ENCODE measurements around the gene IFITM5.
"Not testable (repeated sequence)": the region's sequence is repeated elsewhere in the genome, so short reads cannot be mapped to it uniquely, and the experiment has no call there.

The IFITM5 gene

GRCh38 chr11:299081-299891 is at the start of gene IFITM5:
Gene IFITM5 (minus strand): TSS chr11:299526. CDS start chr11:299490, 36 bp downstream.
- DNase-seq = no peak

GRCh38 chr11:346529-346928 is 47.2 kb upstream of the IFITM5 start:
- no peak for DNase-seq

DNA sequence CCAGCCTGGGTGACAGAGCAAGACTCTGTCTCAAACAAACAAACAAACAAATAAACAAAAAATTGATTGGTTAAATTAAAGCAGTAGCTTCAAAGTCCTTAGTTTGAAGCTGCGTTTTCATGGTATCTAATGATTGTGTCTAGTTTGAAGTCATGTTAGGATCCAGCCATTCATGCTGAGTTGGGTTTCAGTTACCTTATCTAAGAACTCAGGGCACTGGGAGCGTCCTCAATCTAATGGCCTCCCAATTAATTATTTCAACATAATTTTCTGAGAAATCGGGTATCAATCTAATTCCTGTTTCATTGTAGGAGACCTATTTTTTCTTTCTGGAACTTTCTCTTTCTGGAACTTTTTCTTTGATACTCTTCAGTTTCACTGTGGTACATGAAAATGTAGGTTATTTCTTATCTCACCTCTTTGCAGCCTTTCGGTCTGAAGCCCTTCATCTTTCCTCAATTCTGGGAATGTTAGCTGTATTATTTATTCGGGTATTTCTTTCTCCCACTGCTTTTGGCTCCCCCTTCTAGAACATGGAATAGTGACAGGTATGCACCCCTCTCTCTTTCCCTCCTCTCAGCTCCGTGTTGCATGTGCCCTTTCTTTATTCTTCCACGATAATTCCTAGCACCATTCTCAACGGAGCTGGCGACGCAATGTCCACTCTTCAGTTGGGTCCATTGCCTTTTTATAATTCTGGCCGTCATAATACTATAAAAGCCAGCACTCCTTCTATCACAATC is 45.7 kb upstream of the IFITM5 start:
- no peak for DNase-seq

GRCh38 chr11:342328-342727 is 43.0 kb upstream of the IFITM5 start:
- no peak for DNase-seq

GRCh38 chr11:340539-341512 is 41.5 kb upstream of the IFITM5 start:
- DNase-seq = no peak

DNA sequence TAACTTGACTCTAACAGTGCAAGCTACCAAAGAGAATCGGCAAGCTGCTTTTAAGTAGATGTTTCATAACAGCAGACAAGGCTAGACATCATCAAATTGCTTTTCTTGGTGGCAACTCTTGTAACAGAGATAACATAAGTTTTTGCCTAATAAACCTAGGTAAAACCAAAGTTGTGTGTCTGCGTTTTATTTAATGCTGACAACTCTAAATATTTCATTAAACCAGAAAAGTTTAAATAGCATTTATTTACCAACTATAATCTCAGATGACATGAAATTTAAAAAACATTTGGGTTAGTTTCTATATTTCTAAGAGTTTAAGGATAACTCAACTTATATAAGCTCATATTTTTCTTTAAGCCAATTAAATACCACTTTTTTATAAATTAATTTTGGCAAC is 40.6 kb upstream of the IFITM5 start:
- no peak for DNase-seq

DNA sequence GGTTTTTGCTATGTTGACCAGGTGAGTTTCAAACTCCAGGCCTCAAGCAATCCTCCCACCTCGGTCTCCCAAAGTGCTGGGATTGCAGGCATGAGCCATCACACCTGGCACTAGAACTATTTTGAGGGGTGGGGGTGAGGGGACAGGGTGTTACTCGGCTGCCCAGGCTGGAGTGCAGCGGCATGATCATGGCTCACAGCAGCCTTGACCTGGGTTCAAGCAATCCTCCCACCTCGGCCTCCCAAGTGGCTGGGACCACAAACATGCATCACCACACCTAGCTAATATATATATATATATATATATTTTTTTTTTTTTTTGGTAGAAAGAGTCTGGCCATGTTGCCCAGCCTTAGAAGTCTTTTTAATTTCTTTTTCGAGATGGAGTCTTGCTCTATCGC is 38.4 kb upstream of the IFITM5 start:
- no peak for DNase-seq

- DNase-seq = no peak
Measured at GRCh38 chr11:336659-337198, 37.4 kb upstream of the IFITM5 start.

DNA sequence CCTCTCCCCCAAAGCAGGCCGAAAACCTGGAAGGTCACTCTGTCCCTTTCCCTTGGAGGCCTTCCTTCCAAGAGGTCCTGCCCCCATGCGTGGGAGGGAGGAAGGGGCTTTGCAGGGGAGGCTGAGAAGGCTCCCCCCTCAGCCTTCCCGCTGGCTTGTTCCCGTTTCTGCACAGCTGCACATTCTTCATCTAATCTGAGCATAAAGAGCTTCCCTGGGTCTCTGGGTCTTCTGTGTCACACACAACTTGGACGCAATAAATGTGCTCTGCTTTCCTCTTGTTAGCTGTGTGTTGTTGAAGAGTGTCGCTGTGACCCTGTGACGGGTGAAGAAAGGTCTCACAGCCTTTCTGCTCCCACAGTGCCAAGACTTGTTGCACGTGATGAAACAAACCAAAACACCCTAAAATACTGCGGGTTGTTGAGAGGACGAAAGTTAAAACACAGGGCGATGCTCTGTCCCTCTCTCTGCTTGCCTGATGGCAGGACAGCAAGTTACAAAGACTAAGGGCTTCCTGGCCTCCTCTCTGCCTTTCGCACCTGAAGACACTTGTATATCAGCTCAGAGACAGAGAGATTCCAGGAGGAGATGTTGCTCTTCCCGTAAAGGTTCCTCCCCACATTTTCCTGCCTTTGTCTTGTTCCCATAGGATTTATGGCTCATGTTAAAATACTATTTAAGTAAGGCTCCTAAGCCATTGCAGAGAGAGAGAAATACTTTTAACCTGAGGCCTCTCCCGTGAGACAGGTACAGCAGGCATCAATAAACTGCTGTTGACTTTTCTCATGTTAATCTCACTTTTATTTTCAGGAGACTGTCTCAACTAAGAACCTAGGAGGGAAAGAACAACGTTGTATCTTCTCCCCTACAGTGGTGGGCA is 36.7 kb upstream of the IFITM5 start:
- DNase-seq = peak; percentile 85

DNA sequence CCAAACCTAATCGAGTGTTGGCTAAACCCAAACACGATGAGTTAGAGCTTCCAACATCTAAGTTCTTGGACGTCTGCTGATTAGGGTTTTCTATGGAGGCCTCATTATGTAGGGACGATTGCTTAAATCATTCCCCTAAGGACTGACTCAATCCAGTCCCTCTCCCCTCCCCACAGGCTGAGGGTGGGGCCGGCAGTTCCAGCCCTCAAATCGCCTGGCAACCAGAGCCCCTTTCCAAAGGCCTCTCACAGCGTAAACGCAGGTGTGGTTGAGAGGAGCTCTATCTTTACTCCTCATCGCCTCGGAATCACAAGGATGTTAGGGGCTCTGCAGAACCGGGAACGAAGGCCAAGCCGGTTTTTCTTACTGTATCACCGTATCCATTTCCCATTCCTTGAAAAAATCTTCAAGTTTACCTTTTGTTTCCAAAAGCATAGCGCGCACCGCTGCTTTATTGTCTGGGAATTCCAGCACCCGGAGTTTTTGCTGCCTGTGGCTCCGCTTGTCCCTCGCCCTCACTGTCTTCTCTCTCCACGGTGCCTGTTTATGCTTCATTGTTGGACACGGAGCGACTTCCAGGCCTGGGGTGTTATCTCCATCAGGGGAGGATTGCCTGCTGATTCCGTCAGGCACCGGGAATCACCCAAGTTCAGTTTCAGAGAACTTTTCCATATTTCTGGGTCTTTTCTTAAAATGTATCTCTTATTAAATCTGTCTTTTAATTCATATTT is 35.1 kb upstream of the IFITM5 start:
- DNase-seq = peak; percentile 68

DNA sequence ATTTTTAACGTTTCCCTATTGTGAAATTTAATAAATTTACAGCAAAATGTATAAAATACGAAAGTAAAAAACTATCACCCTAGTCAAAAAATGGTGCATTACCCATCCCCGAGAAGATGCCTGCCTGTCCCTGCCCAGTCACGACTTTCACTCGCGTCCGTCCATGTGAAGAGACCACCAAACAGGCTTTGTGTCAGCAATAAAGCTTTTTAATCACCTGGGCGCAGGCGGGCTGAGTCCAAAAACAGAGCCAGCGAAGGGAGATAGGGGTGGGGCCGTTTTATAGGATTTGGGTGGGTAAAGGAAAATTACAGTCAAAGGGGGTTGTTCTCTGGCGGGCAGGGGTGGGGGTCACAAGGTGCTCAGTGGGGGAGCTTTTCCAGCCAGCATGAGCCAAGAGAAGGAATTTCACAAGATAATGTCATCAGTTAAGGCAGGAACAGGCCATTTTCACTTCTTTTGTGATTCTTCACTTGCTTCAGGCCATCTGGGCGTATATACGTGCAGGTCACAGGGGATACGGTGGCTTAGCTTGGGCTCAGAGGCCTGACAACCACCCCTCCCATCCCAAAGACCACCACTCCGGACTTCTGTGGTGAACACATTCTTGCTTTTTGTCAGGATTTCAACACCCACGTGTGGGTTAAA is 34.4 kb upstream of the IFITM5 start:
- not testable (repeated sequence) for DNase-seq

DNA sequence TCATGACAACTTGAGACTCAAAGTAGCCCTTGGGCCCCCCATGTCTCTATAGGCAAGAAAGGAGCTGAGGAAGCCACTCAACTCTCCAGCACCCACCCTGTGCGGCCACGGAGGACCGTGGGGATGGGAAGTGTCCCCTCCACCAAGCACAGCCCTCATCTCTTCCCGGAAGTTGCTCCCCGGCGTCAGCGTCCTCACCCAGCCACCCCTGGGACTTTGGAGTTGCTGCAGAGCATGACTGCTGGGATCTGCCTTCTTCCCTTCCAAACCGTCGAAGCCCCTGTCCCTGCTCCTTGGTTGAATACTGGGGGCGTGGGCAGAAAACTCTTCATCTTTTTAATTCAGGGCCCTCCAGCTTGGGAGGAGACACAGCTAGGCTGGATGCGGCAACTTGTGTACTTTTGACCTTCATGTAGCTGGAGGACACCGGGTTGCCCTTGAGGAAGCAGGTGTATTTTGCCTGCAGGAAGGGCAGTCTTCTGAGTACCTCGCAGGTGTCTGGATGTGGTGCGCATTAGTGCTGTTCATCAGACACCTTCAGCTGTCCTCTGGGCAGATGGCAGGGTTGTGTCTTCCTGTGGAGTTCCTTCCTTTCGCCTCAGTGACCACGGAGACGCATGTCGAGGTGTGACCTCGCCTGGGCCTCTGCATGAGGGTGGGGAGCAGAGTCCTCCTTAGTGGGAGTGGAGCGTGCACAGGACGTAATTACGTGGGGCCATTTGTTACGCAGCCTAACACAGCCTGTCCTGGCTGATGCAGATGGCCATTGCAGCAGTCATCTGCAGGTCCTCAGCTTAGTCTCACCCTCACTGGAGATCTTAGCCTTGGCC is 33.5 kb upstream of the IFITM5 start:
- no peak for DNase-seq

DNA sequence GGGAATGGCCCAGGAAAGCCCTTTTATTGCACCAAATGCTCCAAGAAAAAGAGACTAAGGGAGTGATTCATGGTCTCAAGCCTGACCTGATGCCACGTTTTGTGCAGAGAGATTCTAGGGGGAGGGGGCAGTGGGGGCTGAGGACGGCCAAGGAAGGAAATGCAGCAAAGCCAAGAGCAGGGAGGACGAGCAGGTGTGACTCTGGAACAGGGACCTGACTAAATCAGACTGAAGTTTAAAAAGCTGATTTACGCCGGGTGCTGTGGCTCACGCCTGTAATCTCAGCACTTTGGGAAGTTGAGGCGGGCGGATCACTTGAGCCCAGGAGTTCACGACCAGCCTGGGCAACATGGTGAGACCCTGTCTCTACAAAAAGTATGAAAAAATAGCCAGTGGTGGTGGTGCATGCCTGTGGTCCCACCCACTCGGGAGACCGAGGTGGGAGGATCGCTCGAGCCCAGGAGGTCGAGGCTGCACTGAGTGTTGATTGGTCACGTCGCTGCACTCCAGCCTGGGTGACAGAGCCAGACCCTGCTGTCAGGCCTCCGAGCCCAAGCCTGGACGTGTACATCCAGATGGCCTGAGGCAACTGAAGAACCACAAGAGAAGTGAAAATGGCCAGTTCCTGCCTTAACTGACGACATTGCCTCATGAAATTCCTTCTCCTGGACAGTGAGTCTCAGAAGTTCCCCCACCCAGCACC is 32.2 kb upstream of the IFITM5 start:
- DNase-seq = no peak

DNA sequence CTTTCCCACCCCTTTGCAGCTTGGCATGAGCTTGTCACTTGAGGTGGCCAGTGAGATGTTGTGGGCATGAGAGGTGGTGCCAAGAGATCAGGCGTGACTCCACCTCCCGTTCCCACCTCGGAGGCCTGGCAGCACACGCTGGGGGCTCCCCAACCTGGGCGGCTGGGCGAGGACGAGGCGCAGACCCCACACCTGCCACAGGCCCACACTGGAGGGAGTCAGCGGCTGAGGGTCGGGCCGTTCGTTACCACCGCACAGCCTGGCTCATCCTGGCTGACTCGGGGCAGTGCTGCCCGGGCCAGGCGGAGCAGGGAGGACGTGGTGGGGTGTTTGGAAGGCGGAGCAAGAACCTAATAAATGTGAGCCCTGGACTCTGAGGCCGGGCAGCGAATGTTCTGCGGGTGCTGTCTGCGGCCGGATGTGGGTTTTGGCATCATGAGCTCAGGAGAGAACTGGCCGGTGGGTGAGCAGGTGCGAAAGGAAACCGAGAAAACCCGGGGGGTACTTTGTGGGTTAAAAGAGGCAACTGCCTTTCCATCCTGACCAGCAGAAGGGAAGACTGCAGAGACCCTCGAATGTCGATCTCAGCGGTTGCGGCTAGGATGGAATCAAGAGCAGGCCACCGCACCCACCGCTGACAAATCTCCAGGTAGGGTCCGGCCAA is 31.5 kb upstream of the IFITM5 start:
- DNase-seq = no peak

DNA sequence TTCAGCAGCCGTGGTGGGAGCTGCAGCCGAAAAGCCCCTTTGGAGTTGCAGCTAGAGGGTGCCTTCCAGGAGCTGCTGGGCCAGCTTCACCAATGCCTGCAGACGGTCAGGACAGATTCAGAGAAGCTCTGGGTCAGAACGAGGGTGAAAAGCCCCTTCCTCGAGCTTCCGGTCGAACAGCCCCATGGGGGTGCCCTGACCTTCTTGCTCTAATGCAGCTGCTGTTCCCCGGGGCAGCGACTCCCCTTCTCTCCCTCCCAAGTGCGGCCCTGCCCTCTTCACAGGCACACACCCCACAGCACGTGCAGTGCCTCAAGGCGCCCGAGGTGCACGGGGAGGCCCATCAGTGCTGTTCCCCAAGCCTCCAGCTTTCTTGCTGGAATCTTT is 31.0 kb upstream of the IFITM5 start:
- DNase-seq = no peak

DNA sequence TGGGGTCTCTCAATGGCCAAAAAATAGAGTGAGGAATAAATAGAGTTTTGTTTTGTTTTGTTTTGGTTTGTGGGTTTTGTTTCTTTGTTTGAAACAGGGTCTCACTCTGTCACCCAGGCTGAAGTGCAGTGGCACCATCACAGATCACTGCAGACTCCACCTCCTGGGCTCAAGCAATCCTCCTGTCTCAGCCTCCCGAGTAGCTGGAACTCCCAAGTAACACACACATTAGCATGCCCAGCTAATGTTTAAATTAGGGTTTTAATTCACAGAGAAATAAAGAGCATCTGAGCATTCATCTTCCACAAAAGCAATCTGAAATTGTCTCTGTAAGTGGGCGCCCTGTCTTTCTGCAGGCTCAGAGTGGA is 30.5 kb upstream of the IFITM5 start:
- no peak for DNase-seq

DNA sequence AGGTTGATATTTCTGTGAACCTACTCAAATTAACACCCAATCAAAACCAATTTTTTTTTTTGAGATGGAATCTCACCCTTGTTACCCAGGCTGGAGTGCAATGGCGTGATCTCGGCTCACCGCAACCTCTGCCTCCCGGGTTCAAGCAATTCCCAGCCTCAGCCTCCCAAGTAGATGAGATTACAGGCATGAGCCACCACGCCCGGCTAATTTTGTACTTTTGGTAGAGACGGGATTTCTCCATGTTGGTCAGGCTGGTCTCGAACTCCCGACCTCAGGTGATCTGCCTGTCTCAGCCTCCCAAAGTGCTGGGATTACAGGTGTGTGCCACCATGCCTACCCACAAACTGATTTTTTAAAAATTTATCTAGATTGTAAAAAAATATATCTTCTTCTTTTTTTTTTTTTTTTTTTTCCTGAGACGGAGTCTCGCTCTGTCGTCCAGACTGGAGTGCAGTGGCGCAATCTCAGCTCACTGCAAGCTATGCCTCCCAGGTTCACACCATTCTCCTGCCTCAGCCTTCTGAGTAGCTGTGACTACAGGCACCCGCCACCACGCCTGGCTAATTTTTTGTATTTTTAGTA is 29.3 kb upstream of the IFITM5 start:
- not testable (repeated sequence) for DNase-seq

DNA sequence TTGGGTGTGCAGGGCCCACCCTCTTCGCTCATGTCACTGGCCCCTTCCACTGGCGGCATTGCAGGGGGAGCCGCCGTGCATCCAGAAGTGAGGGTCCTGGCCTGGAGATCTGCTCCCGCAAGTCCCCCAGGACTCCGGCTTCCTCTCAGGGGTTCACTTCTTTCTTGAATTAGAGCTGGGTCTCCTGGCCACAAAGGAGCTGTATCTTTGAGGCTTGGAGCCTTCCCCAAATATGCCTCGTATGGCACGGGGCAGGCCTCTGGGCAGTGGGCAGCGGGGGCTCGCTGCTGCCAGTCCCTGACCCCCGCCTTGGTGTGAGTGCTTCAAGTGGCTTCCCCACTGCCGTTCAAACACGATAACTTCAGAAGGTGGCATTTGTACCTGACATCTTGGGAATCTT is 28.7 kb upstream of the IFITM5 start:
- DNase-seq = no peak
